Esophagus squamous epithelium (tissue), 4 donors: ENCODE results near the gene NPY4R2.
"Not testable (repeated sequence)": the region's sequence is repeated elsewhere in the genome, so short reads cannot be mapped to it uniquely, and the experiment has no call there.

Experiments used
- CTCF ChIP-seq, 6 experiments: fragments of 450-650 bp in 4 of 6; fragments of 200-600 bp in 2 of 6; sonication (generic) in 2 of 6; IDR thresholded peaks; one replicate each; pipeline ENCODE4 v1.5.1; 2016 to 2019; ENCODE audit warnings: antibody characterized with exemption in 6 of 6, mild to moderate bottlenecking in 4 of 6, moderate library complexity in 4 of 6
- POLR2A ChIP-seq, 4 donors: fragments of 450-650 bp; IDR thresholded peaks; one replicate each; pipeline ENCODE4 v1.6.1; 2017; ENCODE audit warnings: antibody characterized with exemption in 4 of 4, mild to moderate bottlenecking in 4 of 4, moderate library complexity in 3 of 4

GRCh38 chr10:47962785-47963184 lies 44.3 kb downstream of the NPY4R2 start:
- TF ChIP-seq CTCF, POLR2A (IDR thresholded peaks at IDR 0.05): not testable (repeated sequence)
